H1 (cell line): ENCODE data around the gene FAM186B. TPM values are rescaled to one million over a fixed set of nuclear protein-coding genes. Genes with fewer than 3 reads are reported as not detected.
A peak's percentile ranks its signal among the peaks of the same experiment; 100 is the strongest.

ENCODE experiments used
- CTCF ChIA-PET: fragments of 300-600 bp; sonication (Branson Sonifier 250); formaldehyde crosslinking; loops from one replicate; lab custom pipeline; 2021; ENCODE audit not compliant: partially characterized antibody; lab: Charles Lee
- POLR2A ChIA-PET: fragments of 300-600 bp; sonication (Branson Sonifier 250); formaldehyde crosslinking; loops from one replicate; lab custom pipeline; 2021; ENCODE audit warnings: inconsistent platforms; ENCODE audit not compliant: partially characterized antibody; lab: Charles Lee
- DNase-seq, 2 experiments: peaks; one replicate each; pipeline versions ENCODE4 v3.0.0 to v3.0.0-alpha.2; 2010 to 2022; ENCODE audit warnings: low spot score in 2 of 2, low read depth in 1 of 2, mixed read lengths in 1 of 2
- FAIRE-seq: peaks from 2 replicates; lab custom pipeline; 2011; peaks lifted over from hg19 to GRCh38; lab: Jason Lieb, UNC
- H2AFZ ChIP-seq: 2 replicates; pipeline ENCODE4 v1.8.1; 2012; ENCODE audit warnings: low read length, inconsistent platforms
- H2AK5ac ChIP-seq: 2 replicates; pipeline ENCODE4 v1.6.1; 2013; ENCODE audit warnings: low read depth, low read length
- H2BK120ac ChIP-seq: replicated peaks from 2 replicates; pipeline ENCODE3; 2013; ENCODE audit warnings: low read depth, low read length, inconsistent platforms
- H2BK12ac ChIP-seq: 2 replicates; pipeline ENCODE4 v1.6.1; 2013; ENCODE audit warnings: low read depth, low read length
- H2BK15ac ChIP-seq: 2 replicates; pipeline ENCODE4 v1.6.1; 2013; ENCODE audit warnings: low read length
- H2BK20ac ChIP-seq: 2 replicates; pipeline ENCODE4 v1.6.1; 2013; ENCODE audit warnings: low read length
- H2BK5ac ChIP-seq: 2 replicates; pipeline ENCODE4 v1.6.1; 2013; ENCODE audit warnings: low read depth, low read length
- H3K14ac ChIP-seq: 2 replicates; pipeline ENCODE4 v1.6.1; 2013; ENCODE audit warnings: inconsistent platforms; ENCODE audit not compliant: insufficient read length
- H3K18ac ChIP-seq: 2 replicates; pipeline ENCODE4 v1.6.1; 2013; ENCODE audit warnings: low read length; ENCODE audit errors: extremely low read depth
- H3K23ac ChIP-seq: 2 replicates; pipeline ENCODE4 v1.6.1; 2013; ENCODE audit warnings: inconsistent platforms; ENCODE audit not compliant: insufficient read length
- H3K23me2 ChIP-seq: 2 replicates; pipeline ENCODE4 v1.6.1; 2013; ENCODE audit warnings: low read depth, low read length
- H3K27ac ChIP-seq: 2 replicates; pipeline ENCODE4 v1.6.1; 2011; ENCODE audit warnings: low read depth, low read length, inconsistent platforms
- H3K27me3 ChIP-seq, 4 experiments: replicated peaks in 1 of 4; 1 replicate in 1 of 4; 2 replicates in 3 of 4; pipeline versions ENCODE4 v1.6.1 to v1.8.1; 2011 to 2013; ENCODE audit warnings: low read length in 3 of 4, mild to moderate bottlenecking in 3 of 4, inconsistent platforms in 2 of 4, mixed read lengths in 2 of 4, moderate library complexity in 1 of 4; ENCODE audit not compliant: control insufficient read depth in 3 of 4, insufficient read depth in 3 of 4; ENCODE audit errors: extremely low read depth in 1 of 4
- H3K36me3 ChIP-seq, 4 experiments: 2 replicates each; pipeline versions ENCODE4 v1.6.1 to v1.8.1; 2011 to 2013; ENCODE audit warnings: mild to moderate bottlenecking in 4 of 4, low read length in 3 of 4, moderate library complexity in 2 of 4, control low read depth in 1 of 4, inconsistent platforms in 1 of 4; ENCODE audit not compliant: insufficient read depth in 4 of 4, control insufficient read depth in 2 of 4
- H3K4ac ChIP-seq: replicated peaks from 2 replicates; pipeline ENCODE3; 2013; ENCODE audit warnings: low read length, low read depth, mixed read lengths, inconsistent platforms; ENCODE audit not compliant: insufficient read length
- H3K4me1 ChIP-seq, 4 experiments: replicated peaks in 1 of 4; 1 replicate in 1 of 4; 2 replicates in 3 of 4; pipeline versions ENCODE4 v1.6.1 to v1.8.1; 2011 to 2013; ENCODE audit warnings: low read length in 3 of 4, inconsistent platforms in 2 of 4, mixed read lengths in 1 of 4; ENCODE audit not compliant: insufficient read depth in 4 of 4, control insufficient read depth in 3 of 4
- H3K4me2 ChIP-seq, 2 experiments: 2 replicates each; pipeline versions ENCODE4 v1.6.1 to v1.8.1; 2011 to 2013; ENCODE audit warnings: low read depth in 2 of 2, low read length in 2 of 2, control low read depth in 1 of 2, inconsistent platforms in 1 of 2, mild to moderate bottlenecking in 1 of 2; ENCODE audit not compliant: insufficient read depth in 1 of 2
- H3K4me3 ChIP-seq, 4 experiments: fragments of 200-600, 300-600 bp in 1 of 4; sonication (generic), shearing (Covaris generic), sonication (Bioruptor Twin) in 1 of 4; 2 replicates each; pipeline versions ENCODE4 v1.5.1 to v1.8.1; 2011 to 2016; ENCODE audit warnings: low read length in 4 of 4, low read depth in 3 of 4, control low read depth in 2 of 4, inconsistent platforms in 2 of 4, mild to moderate bottlenecking in 2 of 4, mixed read lengths in 1 of 4, moderate library complexity in 1 of 4; ENCODE audit not compliant: insufficient read depth in 2 of 4; ENCODE audit errors: extremely low read depth in 1 of 4
- H3K56ac ChIP-seq: replicated peaks from 2 replicates; pipeline ENCODE3; 2013; ENCODE audit warnings: low read depth, mild to moderate bottlenecking, mixed read lengths, low read length, inconsistent platforms; ENCODE audit not compliant: insufficient read length
- H3K79me1 ChIP-seq: 2 replicates; pipeline ENCODE4 v1.6.1; 2013; ENCODE audit warnings: low read depth, low read length, control low read depth
- H3K79me2 ChIP-seq, 2 experiments: 2 replicates each; pipeline versions ENCODE4 v1.6.1 to v1.8.1; 2012 to 2013; ENCODE audit warnings: low read length in 2 of 2, mild to moderate bottlenecking in 2 of 2, inconsistent platforms in 1 of 2; ENCODE audit not compliant: insufficient read depth in 2 of 2, control insufficient read depth in 1 of 2
- H3K9ac ChIP-seq, 4 experiments: replicated peaks in 1 of 4; 1 replicate in 1 of 4; 2 replicates in 3 of 4; pipeline versions ENCODE4 v1.6.1 to v1.8.1; 2011 to 2013; ENCODE audit warnings: low read depth in 3 of 4, low read length in 3 of 4, control low read depth in 2 of 4, mild to moderate bottlenecking in 2 of 4, moderate library complexity in 2 of 4, inconsistent platforms in 1 of 4; ENCODE audit errors: extremely low read depth in 1 of 4
- H3K9me3 ChIP-seq, 2 experiments: 2 replicates each; pipeline versions ENCODE4 v1.6.1 to v1.8.1; 2012 to 2013; ENCODE audit warnings: mild to moderate bottlenecking in 2 of 2, moderate library complexity in 2 of 2, control low read depth in 1 of 2, inconsistent platforms in 1 of 2, low read depth in 1 of 2, low read length in 1 of 2, mixed read lengths in 1 of 2; ENCODE audit not compliant: insufficient read depth in 2 of 2
- H4K20me1 ChIP-seq, 2 experiments: replicated peaks in 1 of 2; 2 replicates each; pipeline versions ENCODE3 to v1.8.1; 2011 to 2013; ENCODE audit warnings: inconsistent platforms in 2 of 2, low read length in 2 of 2, mild to moderate bottlenecking in 1 of 2; ENCODE audit not compliant: insufficient read depth in 2 of 2, control insufficient read depth in 1 of 2
- H4K5ac ChIP-seq: 2 replicates; pipeline ENCODE4 v1.6.1; 2013; ENCODE audit warnings: low read length, low read depth, mixed read lengths, inconsistent platforms; ENCODE audit not compliant: insufficient read length
- H4K8ac ChIP-seq: 2 replicates; pipeline ENCODE4 v1.8.0; 2013; ENCODE audit warnings: mild to moderate bottlenecking, moderate library complexity, low read length, inconsistent platforms; ENCODE audit not compliant: insufficient read depth; ENCODE audit errors: extremely low read depth
- H4K91ac ChIP-seq: replicated peaks from 2 replicates; pipeline ENCODE3; 2013; ENCODE audit warnings: low read length, mixed read lengths, inconsistent platforms; ENCODE audit not compliant: insufficient read length
- BCL11A ChIP-seq, 2 experiments: IDR thresholded peaks; one replicate each; pipeline ENCODE4 v1.6.1; 2011; ENCODE audit warnings: low read depth in 2 of 2, low read length in 2 of 2, mild to moderate bottlenecking in 2 of 2
- BRCA1 ChIP-seq: IDR thresholded peaks from 2 replicates; pipeline ENCODE4 v1.6.1; 2012; ENCODE audit warnings: low read depth, low read length, improper control_type of control experiment
- EP300 ChIP-seq, 2 experiments: IDR thresholded peaks; 1 replicate in 1 of 2; 2 replicates in 1 of 2; pipeline ENCODE4 v1.6.1; 2011 to 2012; ENCODE audit warnings: low read depth in 2 of 2, low read length in 2 of 2, mild to moderate bottlenecking in 2 of 2, borderline replicate concordance in 1 of 2, inconsistent platforms in 1 of 2, moderate library complexity in 1 of 2
- GTF2F1 ChIP-seq: IDR thresholded peaks from 2 replicates; pipeline ENCODE4 v1.6.1; 2012; ENCODE audit warnings: low read depth, low read length, improper control_type of control experiment, borderline replicate concordance
- RXRA ChIP-seq: IDR thresholded peaks from 2 replicates; pipeline ENCODE4 v1.6.1; 2011; ENCODE audit warnings: low read depth, mild to moderate bottlenecking, low read length, moderate library complexity; ENCODE audit not compliant: insufficient read depth
- SIX5 ChIP-seq: IDR thresholded peaks from 2 replicates; pipeline ENCODE4 v1.6.1; 2011; ENCODE audit warnings: mild to moderate bottlenecking, low read depth, low read length
- TEAD4 ChIP-seq: IDR thresholded peaks from 2 replicates; pipeline ENCODE4 v1.6.1; 2012; ENCODE audit warnings: low read depth, low read length, inconsistent platforms, mixed read lengths
- WGBS, 2 experiments: shearing (Covaris generic) in 1 of 2; methylation state at CpG; one replicate each; pipeline versions ENCODE4 v1.1.6 to v1.1.7; 2013 to 2015; ENCODE audit warnings: low lambda C conversion rate in 2 of 2, mixed read lengths in 2 of 2, inconsistent platforms in 1 of 2, low coverage in 1 of 2, missing lambda C conversion rate in 1 of 2; ENCODE audit not compliant: insufficient replicate concordance in 2 of 2, insufficient coverage in 1 of 2, insufficient read length in 1 of 2; ENCODE audit errors: extremely low coverage in 1 of 2, missing lambda C conversion rate in 1 of 2; 5-methylcytosine and 5-hydroxymethylcytosine counted together
- polyA plus RNA-seq, 7 experiments: library from polyadenylated mRNA; depleted of rRNA in 3 of 7; stranded (reverse) in 5 of 7; unstranded in 2 of 7; fragments of >200 nt in 5 of 7; fragments of 200-250 nt in 2 of 7; gene quantifications; 1 replicate in 5 of 7; 2 replicates in 1 of 7; 4 replicates in 1 of 7; pipeline versions ENCODE4 v1.2.1 to v1.2.3, GENCODE V29; 2011 to 2013; ENCODE audit warnings: missing spikeins in 2 of 7, mixed read lengths in 2 of 7
- total RNA-seq: library from RNA; stranded (reverse); fragmentation: NEBNext Ultra II Directional; extraction: Animal tissue kit (Norgen Biotek cat#: 25700); gene quantifications from 2 replicates; pipeline ENCODE4 v1.2.1, GENCODE V29; 2021
- TF ChIP-seq, protein P1 (sequence below): IDR thresholded peaks from 2 replicates; pipeline ENCODE4 v1.6.1; 2012; ENCODE audit warnings: low read length, inconsistent platforms

FAM186B gene
- total and polyA plus RNA-seq, 2 of the 8 experiments (the other 6 are each of a cell fraction or from before 2014, with no cell fraction given), result 0.12 to 0.73 TPM

DNA sequence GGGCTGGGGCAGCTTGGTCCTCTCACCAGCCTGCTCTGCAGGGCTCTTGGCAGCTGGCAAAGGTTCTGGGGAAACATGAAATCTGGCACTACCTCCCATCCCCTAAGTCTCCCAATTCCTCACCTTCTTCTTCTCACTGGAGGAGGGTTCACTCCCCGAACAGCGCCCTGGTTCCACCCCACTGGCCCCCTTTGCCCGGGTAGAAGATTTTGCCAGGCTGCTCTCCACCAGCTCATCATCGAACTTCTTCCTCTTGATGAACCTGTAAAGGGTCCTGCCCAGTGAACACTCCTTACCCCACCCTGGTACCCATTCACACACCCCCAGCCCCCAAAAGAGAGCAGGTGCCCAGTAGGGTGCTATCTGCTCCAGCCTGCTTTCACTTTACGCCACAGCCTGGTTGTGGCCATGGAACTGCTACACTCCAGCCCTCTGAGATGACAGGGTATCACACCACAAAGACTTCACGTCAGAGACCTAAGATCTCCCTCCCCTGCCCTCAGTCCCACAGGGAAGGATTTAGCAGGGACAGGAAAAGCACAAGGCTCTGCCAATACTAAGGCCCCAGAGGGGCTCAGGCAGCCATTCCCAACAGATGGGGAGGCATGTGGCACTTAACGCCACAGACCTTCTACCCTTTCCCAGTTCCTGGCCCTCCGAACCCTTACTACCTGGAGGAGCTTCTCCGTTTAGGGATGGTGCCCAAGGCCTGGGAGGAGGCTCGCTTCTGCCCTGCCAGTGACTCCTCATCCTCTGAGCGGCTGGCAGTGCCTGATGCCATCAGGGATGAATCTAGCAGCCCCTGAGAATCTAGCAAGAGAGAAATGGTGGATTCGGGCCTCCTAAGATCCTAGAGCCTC lies 39.8 kb downstream of the FAM186B start:
- H3K4me1 ChIP-seq, result no peaks in the 10 kb centered on the region; a peak in 3 of 7 replicates
- no peak overlapping the region for H2AFZ ChIP-seq
- no peak overlapping the region for H2BK15ac ChIP-seq
- no peak overlapping the region for H2BK5ac ChIP-seq
- H3K27me3 ChIP-seq, result no peaks in the 10 kb centered on the region
- no peak overlapping the region for H3K14ac ChIP-seq
- H3K79me2 ChIP-seq, result peaks cover 0 to 27% of the 10 kb centered on the region in 2 experiments; a peak in 2 of 4 replicates
- H3K9ac ChIP-seq, result no peak overlapping the region
- H3K4ac ChIP-seq, result no peak overlapping the region
- FAIRE-seq (no peak), DNase-seq (no peak)
- H2BK20ac ChIP-seq, result no peak overlapping the region
- H4K8ac ChIP-seq, result 0 out of 2 replicates have a peak overlapping the region, but pooled peaks have one; percentile 3
- no peak overlapping the region for H4K91ac ChIP-seq
- no peak overlapping the region for H3K27ac ChIP-seq
- no peak overlapping the region for H2BK12ac ChIP-seq
- ChIA-PET POLR2A (interaction anchor here (1.1 to 9.1 kb wide), 6 partner anchors 8 to 176 kb away, joined by 3 to 72 read pairs (median 5); partner anchors contain the start of genes FAM186B and TMBIM6), CTCF (interaction anchor here (0.7 to 7.7 kb wide), 6 partner anchors 13 to 218 kb away, joined by 3 to 115 read pairs (median 8); partner anchors contain the start of gene DNAJC22)
- no peaks in the 10 kb centered on the region for H3K9me3 ChIP-seq
- no peak overlapping the region for H2AK5ac ChIP-seq
- no peak overlapping the region for H3K23ac ChIP-seq
- H4K5ac ChIP-seq, result no peak overlapping the region
- no peak overlapping the region for H3K4me3 ChIP-seq
- H4K20me1 ChIP-seq, result peaks cover 0 to 10% of the 10 kb centered on the region in 2 experiments
- H2BK120ac ChIP-seq, result no peak overlapping the region
- H3K18ac ChIP-seq, result no peak overlapping the region
- H3K23me2 ChIP-seq, result peaks cover 6% of the 10 kb centered on the region; the same call in 1 of the 2 replicates
- peaks cover 15 to 39% (median 23%) of the 10 kb centered on the region in 4 experiments; a peak in 7 of 8 replicates for H3K36me3 ChIP-seq
- WGBS, 2 experiments, result 88% methylated on average over 12 of the region's 12 CpGs; no CpG with 5 or more reads in 1 of the 2 experiments
- H3K4me2 ChIP-seq, result no peak overlapping the region; a peak in 1 of 4 replicates
- H3K79me1 ChIP-seq, result peaks cover 13% of the 10 kb centered on the region
- H3K56ac ChIP-seq, result no peak overlapping the region
- TF ChIP-seq RXRA, result no peak
- TF ChIP-seq, protein P1, sequence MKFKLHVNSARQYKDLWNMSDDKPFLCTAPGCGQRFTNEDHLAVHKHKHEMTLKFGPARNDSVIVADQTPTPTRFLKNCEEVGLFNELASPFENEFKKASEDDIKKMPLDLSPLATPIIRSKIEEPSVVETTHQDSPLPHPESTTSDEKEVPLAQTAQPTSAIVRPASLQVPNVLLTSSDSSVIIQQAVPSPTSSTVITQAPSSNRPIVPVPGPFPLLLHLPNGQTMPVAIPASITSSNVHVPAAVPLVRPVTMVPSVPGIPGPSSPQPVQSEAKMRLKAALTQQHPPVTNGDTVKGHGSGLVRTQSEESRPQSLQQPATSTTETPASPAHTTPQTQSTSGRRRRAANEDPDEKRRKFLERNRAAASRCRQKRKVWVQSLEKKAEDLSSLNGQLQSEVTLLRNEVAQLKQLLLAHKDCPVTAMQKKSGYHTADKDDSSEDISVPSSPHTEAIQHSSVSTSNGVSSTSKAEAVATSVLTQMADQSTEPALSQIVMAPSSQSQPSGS, result no peak
- TF ChIP-seq EP300 (IDR thresholded peaks at IDR 0.05; ENCODE audit: borderline replicate concordance in 1 of 2, low read depth in 2 of 2, low read length in 2 of 2), result no peak
- no peak for TF ChIP-seq SIX5
- TF ChIP-seq GTF2F1, result no peak
- no peak for TF ChIP-seq TEAD4
- no peak for TF ChIP-seq BRCA1
- TF ChIP-seq BCL11A (IDR thresholded peaks at IDR 0.05; ENCODE audit: low read depth in 2 of 2, low read length in 2 of 2), result no peak
